Stimulated activated CD4-positive, alpha-beta T cell treated with anti-CD3 and anti-CD28 coated beads, Interleukin-2, amount 100 ng/mL, for 24 hours (primary cell): ENCODE measurements around the gene DLGAP4.

Experiments
- DNase-seq, 2 donors: peaks; one replicate each; pipeline ENCODE4 v3.0.0-alpha.2; 2020

The DLGAP4 gene

GRCh38 chr20:36310215-36310981, 4.3 kb downstream of the DLGAP4 start:
- no peak for DNase-seq

DNA sequence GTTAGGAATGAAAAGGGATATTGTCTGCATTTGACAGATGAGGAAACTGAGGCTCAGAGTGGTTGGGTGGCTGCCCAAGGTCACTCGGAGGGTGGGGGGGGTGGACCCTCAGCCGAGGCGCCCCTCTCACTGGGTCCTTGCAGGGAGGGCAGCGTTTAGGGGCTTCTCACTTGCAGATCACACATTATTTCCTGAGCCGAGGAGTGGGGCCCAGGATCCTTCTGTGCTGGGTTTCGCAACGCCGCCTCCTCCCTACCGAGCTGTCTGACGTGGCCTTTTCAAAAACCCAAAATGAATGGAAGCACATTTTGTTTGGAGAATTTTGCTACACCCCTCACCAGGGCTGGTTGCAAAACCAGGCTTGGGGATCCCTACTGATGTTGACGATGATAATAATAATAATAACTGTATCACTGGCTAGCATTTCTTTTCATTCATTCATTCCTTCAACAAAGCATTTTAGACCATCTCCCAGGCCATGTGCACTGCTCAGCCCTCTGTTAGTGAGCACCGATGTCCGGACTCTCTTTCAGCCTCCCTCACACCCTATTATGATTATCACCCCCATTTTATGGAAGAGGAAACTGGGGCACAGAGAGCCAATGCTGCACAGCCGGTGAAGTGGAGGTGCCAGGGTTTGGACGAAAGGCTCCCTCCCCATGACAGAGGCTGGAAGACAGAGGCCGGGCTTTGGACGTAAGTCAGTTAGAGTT, 5.2 kb downstream of the DLGAP4 start:
- DNase-seq: no peak

DNA sequence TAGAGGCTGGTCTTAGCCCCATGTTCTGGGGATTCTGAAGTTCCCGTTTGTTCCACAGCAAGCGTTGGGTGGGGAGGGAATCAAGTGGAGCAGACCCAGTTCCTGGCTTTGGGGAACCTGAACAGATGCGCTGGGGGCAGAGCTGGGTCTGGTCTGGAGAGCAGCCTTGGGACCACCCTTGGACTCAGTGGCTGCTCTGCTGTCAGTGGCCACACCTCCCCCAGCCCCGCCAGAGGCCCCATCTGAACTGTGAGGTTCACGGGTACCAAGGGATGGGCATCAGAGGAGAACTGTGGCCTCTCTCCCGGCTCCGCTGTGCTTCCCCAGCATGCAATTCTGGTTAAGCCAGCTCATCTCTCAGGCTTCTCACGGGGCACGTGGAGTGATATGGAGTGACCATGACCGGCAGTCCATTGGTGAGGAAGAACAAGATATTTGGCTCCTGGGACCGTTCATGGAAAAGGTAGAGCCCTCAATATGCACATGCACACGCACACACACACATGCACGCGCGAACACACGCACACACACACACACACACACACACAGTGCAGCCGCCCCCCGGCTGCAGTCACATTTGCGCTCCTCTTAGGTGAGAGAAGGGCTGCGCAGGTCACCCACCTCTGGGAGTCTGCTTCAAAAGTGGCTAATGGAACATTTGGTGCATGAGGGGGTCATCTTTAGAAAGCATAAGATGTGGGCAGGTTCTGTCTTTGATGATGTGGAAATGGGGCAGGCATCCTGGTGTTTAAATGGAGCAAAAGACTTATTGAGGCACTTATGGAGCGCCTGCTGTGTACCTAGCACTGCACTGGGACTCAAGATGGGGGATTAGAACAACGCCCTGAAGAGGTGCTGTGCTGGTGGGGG, 6.0 kb downstream of the DLGAP4 start:
- DNase-seq: no peak

- no peak for DNase-seq
These were observed 6.7 kb downstream of the DLGAP4 start for GRCh38 chr20:36312724-36313441.

DNA sequence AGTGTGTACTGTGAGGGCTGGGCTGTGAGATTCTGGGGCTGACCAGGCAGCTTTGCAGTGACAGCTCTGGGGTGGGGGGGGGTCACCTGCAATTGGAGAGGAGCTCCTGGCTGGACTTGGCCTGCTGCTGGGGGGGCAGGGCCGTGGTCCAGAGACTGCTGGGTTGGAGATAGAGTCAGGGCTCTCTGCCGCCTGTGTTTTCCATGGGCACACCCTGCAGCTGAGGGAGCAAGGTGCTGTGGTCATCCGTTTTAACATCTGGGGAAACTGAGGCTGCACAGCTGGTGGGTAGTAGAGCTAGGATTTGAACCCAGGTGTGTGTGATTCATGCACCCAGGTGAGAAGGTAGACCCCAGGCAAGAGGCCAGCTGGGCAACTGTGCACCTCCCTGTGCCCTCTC, 7.3 kb downstream of the DLGAP4 start:
- no peak for DNase-seq

DNA sequence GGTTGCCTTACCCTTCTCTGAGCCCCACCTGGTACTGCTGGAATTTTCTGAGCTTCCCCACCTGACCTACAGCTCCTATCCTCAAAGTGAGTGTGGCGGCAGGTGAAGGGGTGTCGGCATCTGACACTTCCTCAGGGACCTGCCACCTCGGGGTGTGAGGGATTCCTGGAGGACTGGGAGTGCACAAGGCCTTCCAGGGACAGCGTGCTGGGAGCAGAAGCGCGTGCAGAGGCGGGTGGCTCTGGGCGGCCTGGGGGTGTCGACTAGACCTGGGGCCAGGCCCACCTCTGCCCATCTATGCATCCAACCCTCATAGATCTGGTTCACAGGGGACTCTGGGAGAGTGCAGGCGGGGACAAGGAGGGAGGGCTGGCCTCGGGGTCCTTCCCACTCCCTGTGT, 7.8 kb downstream of the DLGAP4 start:
- DNase-seq: no peak

- DNase-seq: no peak
These were observed 8.8 kb downstream of the DLGAP4 start for GRCh38 chr20:36314734-36315544.

DNA sequence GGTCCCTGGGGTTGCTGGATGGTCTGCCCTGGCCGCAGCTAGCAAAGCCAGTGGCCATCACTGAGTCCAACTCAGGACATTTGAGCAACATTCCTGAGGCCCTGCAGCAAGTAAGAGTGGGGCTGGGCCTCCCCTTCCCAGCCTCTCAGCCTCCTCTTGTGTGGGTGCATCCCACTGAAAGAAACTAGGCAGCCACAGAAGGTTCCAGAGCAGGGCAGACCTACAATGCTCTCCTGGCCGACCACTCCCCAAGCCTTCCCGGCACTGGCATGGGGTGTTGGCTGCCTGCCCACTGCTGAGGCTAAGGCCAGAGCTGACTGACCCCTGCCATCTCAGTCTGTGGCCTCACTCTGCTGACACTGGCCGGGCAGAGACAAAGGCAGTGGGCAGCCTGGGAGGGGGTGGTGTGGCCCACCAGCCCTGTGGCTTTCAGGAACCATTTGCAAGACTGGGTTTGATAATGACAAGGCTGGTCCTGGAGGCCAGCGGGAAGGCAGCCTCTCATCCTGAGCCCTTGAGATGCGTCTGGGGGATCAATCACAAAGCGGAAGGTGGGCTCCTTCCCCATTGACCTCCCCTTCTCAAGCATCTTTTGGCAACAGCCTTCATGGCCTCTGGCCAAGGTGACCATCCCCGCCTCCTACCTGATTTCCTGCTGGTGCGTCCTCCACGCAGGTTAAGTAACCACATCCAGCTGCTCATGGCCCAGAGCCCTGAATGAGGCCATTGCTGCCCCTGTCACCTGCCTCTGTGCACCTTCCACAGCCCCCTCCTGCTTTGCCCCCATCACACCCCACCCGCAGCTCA, 9.6 kb downstream of the DLGAP4 start:
- no peak for DNase-seq

DNA sequence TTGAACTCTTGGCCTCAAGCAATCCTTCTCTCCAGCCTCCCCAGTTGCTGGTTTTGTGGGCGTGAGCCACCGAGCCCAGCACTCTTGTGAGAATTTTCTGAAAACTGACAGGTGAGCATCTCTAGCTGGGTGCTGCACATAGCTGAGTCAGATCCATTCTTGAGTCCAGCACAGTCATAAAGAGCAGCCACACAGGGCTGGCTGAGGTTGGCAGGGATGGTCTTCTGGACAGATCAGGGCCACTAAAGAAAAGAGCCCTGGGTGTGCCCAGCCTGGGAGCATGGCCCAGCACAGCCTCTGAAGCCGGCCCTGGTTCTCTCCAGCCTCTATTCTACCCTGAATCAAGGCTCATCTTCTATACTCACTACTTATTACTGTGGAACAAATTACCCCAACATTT, 11.5 kb downstream of the DLGAP4 start:
- no peak for DNase-seq

DNA sequence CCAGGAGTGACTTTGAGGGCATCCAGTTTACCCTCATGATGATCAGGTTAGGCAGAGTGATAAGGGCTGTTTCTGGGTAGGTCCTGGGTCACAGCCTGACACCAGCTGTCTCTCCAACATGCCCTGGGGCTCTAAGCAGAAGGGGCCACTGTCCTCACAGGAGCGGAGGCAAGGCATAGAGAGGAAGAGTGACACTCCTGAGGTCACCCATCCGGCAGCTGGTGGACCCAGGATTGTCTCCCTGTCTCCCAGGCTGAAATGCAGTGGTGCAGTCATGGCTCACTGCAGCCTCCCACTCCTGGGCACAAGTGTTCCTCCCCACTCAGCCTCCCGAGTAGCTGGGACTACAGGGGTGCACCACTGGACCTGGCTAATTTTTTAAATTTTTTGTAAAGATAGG, 12.0 kb downstream of the DLGAP4 start:
- no peak for DNase-seq

GRCh38 chr20:36319356-36320260, 13.5 kb downstream of the DLGAP4 start:
- no peak for DNase-seq

DNA sequence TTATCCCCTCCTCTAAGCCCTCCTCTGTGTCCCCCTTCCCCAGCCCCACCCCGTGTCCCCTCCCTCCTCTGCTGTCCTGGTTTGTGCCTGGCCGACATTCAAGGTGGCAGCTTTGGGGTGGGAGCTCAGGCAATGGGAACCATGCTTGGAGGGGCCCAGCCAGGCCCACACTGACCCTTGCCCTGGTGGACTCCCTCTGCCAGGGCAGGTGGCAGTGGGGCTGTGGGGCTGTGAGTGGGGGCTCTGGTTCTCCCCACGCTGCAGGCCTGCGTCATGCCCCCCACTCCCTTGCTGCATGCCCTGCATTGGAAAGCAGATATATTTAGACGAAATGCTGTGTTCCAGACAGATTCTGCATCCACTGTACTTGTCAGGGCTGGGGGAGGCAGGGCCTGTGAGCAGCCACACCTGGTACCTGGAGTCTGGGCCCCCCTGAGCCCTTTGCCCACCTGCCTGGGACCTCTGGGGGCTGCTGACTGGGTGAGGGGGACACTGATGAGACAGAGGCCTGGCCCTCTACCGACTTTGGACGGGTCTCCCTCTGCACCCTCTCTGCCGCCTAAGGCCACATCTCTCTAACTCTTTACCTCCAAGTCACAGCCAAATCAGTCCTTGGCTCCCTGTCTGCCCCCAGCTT, 14.2 kb downstream of the DLGAP4 start:
- no peak for DNase-seq

DNA sequence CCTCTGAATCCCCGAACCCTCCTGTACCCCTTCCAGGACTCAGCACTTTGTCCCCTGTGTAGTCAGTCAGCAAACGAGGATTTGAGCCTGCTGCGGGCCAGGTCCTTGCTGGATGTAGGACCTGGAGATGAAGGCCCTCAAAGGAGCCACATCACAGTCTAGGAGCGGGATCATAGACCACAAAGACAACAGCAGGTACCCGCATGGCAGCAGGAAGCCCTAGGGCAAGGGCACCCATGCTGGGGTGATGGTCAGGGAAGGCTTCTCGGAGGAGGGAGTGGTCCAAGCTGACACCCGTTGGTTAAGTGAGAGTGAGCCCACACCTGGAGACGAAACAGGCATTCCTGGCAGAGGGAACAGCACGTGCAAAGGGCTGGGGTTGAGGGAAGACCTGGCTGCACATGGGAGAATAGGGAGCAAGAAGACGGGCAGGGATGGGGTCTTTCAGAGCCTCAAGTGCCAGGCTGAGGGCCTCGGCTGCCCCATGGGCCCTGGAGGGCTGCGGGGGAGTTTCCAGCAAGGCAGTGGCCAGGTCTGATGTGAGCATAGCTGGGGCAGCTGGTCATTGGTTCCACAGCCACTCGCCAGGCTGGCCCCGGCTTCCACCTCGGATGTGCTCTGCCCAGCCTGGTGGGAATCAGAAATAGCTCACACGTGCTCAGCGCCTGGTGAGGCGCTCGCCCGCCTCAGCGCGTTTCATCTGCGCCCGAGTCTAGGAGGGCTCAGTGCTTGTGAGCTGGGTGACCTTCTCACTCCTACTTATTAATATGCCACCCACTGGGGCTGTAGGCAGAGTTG, 15.0 kb downstream of the DLGAP4 start:
- DNase-seq: no peak

DNA sequence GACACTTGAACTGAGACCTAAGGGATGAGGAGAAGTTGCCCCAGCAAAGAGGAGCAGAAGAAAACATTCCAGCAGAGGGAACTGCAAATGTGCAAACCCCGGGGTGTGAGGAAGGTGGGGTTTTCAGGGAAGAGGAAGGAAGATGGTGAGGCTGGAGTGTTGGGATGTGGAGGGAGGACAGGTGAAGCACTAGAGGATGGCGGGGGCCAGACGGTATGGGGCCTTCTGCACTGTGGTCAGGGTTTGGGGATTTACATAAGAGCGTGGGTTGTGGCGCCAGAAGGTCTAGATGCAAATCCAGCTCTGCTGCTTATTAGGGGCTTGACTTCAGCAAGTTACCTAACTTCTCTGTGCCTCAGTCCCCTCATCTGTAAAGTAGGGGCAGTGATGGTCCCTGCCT, 16.0 kb downstream of the DLGAP4 start:
- DNase-seq: no peak

- no peak for DNase-seq
These were observed 24.0 kb downstream of the DLGAP4 start for GRCh38 chr20:36330091-36330490.

DNA sequence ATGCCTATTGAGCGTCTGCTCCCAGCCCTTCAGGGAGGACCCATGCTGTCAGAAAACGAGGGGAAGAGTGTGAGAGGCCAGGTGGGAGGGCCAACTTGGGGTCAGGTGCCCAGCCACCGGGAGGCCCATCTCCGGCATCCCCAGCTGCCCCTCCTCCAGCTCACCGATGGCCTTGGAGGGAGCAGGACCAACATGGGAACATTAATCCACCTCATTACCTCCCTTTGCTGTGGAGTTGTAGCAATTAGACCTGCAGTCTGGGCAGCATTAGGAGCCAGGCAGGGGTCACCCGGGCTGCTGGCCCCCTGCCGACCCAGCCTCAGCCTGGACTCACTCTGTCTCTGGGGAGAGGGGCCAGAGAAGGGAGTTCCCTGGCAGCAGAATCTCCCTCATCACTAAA, 25.1 kb downstream of the DLGAP4 start:
- no peak for DNase-seq

GRCh38 chr20:36333841-36334240, 27.7 kb downstream of the DLGAP4 start:
- DNase-seq: no peak
